Measurements from ENCODE around the gene TENT4A.

- TF ChIP-seq POLR2A (IDR thresholded peaks at IDR 0.05) (no peak), CTCF (IDR thresholded peaks at IDR 0.05) (no peak), POLR2AphosphoS5 (IDR thresholded peaks at IDR 0.05) (no peak)
Observed at GRCh38 chr5:6666762-6667161, 46.5 kb upstream of the TENT4A start.
